OCI-LY7 (cell line): ENCODE measurements around the gene HCN4.

Source experiments
- CTCF ChIP-seq: fragments of 200-600 bp; sonication (generic); conservative IDR thresholded peaks from 2 replicates; pipeline ENCODE4 v1.5.1; 2014; ENCODE audit warnings: mild to moderate bottlenecking, antibody characterized with exemption, low read length, moderate library complexity, mixed read lengths
- EZH2phosphoT487 ChIP-seq: fragments of 200-600 bp; sonication (generic); IDR thresholded peaks from 2 replicates; pipeline ENCODE4 v1.6.1; 2018; ENCODE audit warnings: low read depth, borderline replicate concordance, mild to moderate bottlenecking, mixed run types, antibody characterized with exemption, low read length, moderate library complexity, mixed read lengths

- TF ChIP-seq CTCF: no peak
- no peak for TF ChIP-seq EZH2phosphoT487
Measured at GRCh38 chr15:73323956-73324355, 44.8 kb downstream of the HCN4 start.
